Natural killer cell treated with Interleukin-12 subunit alpha and Interleukin-12 subunit beta and Interleukin-15 and Interleukin-18, amount 100 ng/mL, for 72 hours (primary cell): ENCODE results near the gene CACUL1. TPM values are rescaled to one million over a fixed set of nuclear protein-coding genes. Genes with fewer than 3 reads are reported as not detected.
"Not testable (repeated sequence)": the region's sequence is repeated elsewhere in the genome, so short reads cannot be mapped to it uniquely, and the experiment has no call there.

Experiments used
- ATAC-seq, 2 donors: fragments of 150-1000 bp; cut with Tn5 transposase in 1 of 2; sonication (Bioruptor Pico), chemical (Tn5 transposase) in 1 of 2; 2 replicates each; pipeline ENCODE4 v1.10.0; 2021
- DNase-seq: peaks from one replicate; pipeline ENCODE4 v3.0.0; 2022; ENCODE audit warnings: low spot score
- H3K27ac Mint-ChIP-seq, 2 donors: 1 replicate in 1 of 2; 2 replicates in 1 of 2; pipeline ENCODE4 v1.8.0; 2022; ENCODE audit warnings: mixed read lengths in 2 of 2, mild to moderate bottlenecking in 1 of 2, moderate library complexity in 1 of 2
- H3K27me3 Mint-ChIP-seq, 2 donors: 1 replicate in 1 of 2; 2 replicates in 1 of 2; pipeline ENCODE4 v1.8.0; 2022; ENCODE audit warnings: mixed read lengths in 2 of 2
- H3K36me3 Mint-ChIP-seq: one replicate; pipeline ENCODE4 v1.8.0; 2022; ENCODE audit warnings: mixed read lengths
- H3K4me1 Mint-ChIP-seq, 2 donors: 1 replicate in 1 of 2; 2 replicates in 1 of 2; pipeline ENCODE4 v1.8.0; 2022; ENCODE audit warnings: low read depth in 2 of 2, mixed read lengths in 2 of 2, mild to moderate bottlenecking in 1 of 2
- H3K4me3 Mint-ChIP-seq: one replicate; pipeline ENCODE4 v1.8.0; 2022; ENCODE audit warnings: mixed read lengths
- H3K9me3 Mint-ChIP-seq: 2 replicates; pipeline ENCODE4 v1.8.0; 2022; ENCODE audit warnings: mixed read lengths
- total RNA-seq, 2 donors: library from RNA; stranded (reverse); gene quantifications; one replicate each; pipeline ENCODE4 v1.2.3, GENCODE V29; 2022

CACUL1 gene
- total RNA-seq, 2 donors from 2014 or later, result 28.9 to 29.9 TPM

DNA sequence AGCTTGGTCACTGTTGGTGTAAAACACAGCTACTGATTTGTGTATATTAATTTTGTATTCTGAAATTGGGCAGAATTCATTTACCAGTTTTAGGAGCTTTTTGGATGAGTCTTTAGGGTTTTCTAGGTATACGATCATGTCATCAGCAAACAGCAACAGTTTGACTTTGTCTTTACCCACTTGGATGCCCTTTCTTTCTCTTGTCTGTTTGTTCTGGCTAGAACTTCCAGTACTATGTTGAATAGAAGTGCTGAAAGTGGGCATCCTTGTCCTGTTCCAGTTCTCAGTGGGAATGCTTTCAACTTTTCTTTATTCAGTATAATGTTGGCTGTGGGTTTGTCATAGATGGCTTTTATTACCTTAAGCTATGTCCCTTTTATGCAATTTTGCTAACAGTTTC is 109.5 kb downstream of the CACUL1 start:
- peaks cover 23 to 72% of the 10 kb centered on the region in 2 donors for H3K27me3 Mint-ChIP-seq
- DNase-seq, H3K9me3 Mint-ChIP-seq, H3K4me1 Mint-ChIP-seq, H3K27ac Mint-ChIP-seq, ATAC-seq, H3K4me3 Mint-ChIP-seq: not testable (repeated sequence)
- peaks cover 14% of the 10 kb centered on the region for H3K36me3 Mint-ChIP-seq

DNA sequence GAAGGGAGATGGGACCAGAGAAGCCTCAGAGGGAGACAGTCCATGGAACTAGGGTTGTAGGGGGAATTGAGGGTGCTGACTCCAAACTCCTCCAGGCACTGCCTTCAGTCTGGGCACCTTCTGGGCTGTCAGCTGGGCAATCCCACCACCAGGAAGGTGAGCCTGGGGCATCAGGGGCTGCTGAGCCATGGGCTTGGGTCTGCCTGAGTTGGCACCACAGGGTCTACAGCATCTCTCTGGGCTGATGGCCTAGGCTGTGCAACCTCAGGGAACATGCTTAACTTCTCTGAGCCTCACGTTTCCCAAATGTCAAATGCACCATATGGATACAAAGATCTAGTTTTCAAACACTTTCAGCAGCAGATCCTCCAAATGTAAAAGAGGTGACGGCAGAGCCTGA is 112.5 kb downstream of the CACUL1 start:
- H3K27me3 Mint-ChIP-seq, result peaks cover 20 to 51% of the 10 kb centered on the region in 2 donors
- H3K4me3 Mint-ChIP-seq, result no peak overlapping the region
- no peak for DNase-seq
- H3K9me3 Mint-ChIP-seq, result peaks cover 3% of the 10 kb centered on the region
- peak in 1 of 2 donors; percentile 20 for ATAC-seq
- H3K36me3 Mint-ChIP-seq, result peaks cover 5% of the 10 kb centered on the region
- H3K27ac Mint-ChIP-seq, result no peak overlapping the region
- H3K4me1 Mint-ChIP-seq, result no peaks in the 10 kb centered on the region

DNA sequence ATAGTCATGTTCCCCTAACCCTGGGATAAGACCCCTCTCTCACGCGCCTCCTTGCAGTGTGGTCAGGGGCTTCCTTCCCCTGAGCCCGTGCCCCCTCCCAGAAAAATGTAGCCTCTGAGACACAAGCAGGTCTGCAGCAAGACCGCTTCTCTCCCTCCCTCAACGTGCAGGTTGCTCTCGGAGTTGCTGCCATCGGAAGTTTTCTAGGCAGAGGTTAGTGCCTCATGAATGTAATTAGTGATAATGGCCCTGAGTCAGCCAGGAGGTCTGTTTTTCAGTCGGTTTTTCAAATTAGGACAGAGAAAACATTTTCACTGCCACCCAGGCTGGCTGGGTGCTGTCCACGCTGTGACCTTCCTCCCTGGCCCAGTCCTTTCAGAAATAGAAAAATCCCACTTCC is 116.1 kb downstream of the CACUL1 start:
- no peaks in the 10 kb centered on the region for H3K4me1 Mint-ChIP-seq

DNA sequence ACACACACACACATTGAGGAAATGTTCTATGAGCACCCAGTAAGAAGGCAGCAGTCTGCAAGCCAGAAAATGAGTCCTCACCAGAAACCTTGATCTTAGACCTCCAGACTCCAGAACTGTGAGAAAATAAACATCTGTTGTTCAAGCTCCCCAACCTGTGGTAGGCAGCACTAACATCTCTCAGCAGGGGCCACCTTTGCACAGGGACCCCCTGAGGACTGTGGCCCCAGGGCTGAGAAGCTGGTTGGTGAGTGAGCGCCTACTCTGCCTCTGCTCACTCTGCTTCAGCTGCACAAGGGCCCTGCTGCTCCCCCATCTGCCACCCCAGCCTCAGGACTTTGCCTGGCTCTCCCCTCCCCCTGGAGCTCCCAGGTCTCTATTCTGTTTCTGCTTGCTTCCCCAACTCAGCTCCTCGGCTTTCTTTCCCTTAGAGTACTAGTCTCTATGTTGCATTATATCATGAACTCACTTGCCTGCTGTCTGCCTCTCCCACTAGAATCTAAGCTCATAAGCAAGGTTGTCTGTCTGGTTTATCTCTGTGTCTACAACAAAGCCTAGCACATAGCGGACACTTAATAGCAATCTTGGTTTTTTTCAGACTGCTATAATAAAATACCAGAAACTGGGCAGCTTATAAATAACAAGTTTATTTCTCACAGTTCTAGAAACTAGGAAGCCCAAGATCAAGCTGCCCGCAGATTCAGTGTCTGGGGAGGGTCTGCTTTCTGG is 118.9 kb downstream of the CACUL1 start:
- Mint-ChIP-seq H3K9me3 (peaks cover 3% of the 10 kb centered on the region), H3K27me3 (peaks cover 30 to 34% of the 10 kb centered on the region in 2 donors), H3K4me3 (no peak overlapping the region), H3K27ac (no peak overlapping the region), H3K36me3 (peaks cover 5% of the 10 kb centered on the region), H3K4me1 (no peaks in the 10 kb centered on the region)
- no peak for DNase-seq
- ATAC-seq, result no peak

More for the DNA sequence above, 116.1 kb downstream of the CACUL1 start:
- DNase-seq (no peak), ATAC-seq (no peak)
- Mint-ChIP-seq H3K36me3 (peaks cover 5% of the 10 kb centered on the region), H3K27ac (no peak overlapping the region), H3K4me3 (no peak overlapping the region), H3K9me3 (peaks cover 3% of the 10 kb centered on the region), H3K27me3 (peaks cover 22 to 24% of the 10 kb centered on the region in 2 donors)

DNA sequence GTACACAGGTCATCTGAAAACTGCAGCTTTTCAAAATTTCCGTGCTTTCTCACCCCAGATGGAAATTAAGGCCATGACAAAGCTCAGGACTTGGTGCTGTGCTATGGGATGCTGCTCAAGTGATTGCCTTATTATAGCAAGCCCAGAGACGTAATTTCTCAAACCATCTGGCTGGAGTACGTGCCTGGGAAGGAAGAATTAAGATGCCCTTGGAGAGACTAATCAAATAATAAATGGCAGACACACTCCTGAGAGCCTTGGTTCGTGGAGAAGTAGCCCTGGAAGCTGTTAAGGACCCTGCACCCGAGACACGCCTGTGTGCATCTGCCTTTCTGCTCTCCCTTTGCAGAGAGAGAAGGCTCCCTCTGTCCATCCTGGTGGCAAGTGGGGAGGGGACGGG is 121.0 kb downstream of the CACUL1 start:
- peaks cover 33 to 35% of the 10 kb centered on the region in 2 donors for H3K27me3 Mint-ChIP-seq
- H3K4me1 Mint-ChIP-seq, result no peaks in the 10 kb centered on the region
- H3K36me3 Mint-ChIP-seq, result no peaks in the 10 kb centered on the region
- H3K27ac Mint-ChIP-seq, result no peak overlapping the region
- DNase-seq (no peak), ATAC-seq (no peak)
- no peak overlapping the region for H3K4me3 Mint-ChIP-seq
- H3K9me3 Mint-ChIP-seq, result no peaks in the 10 kb centered on the region

DNA sequence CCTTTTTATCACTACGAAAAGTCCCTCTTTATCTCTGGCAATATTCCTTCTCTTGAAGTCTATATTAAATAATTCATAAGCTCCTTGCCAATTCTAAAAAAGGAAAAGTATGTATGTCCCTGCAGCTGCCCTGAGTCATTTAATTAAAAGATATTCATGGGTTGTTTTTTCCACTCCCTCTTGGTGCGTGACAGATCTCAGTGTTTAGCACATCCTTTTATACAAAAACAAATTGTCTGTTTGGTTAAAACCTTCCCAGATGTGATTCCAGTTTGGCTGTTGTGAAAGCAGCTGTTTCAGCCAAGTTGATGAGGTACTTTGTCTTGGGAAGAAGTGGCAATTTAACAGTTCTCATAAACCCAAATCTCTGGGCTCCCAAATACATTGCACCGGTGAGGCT is 125.6 kb downstream of the CACUL1 start:
- Mint-ChIP-seq H3K4me3 (no peak overlapping the region), H3K4me1 (no peaks in the 10 kb centered on the region), H3K9me3 (no peaks in the 10 kb centered on the region), H3K36me3 (no peaks in the 10 kb centered on the region), H3K27me3 (peaks cover 28 to 42% of the 10 kb centered on the region in 2 donors), H3K27ac (no peak overlapping the region)
- no peak for DNase-seq
- ATAC-seq, result no peak

DNA sequence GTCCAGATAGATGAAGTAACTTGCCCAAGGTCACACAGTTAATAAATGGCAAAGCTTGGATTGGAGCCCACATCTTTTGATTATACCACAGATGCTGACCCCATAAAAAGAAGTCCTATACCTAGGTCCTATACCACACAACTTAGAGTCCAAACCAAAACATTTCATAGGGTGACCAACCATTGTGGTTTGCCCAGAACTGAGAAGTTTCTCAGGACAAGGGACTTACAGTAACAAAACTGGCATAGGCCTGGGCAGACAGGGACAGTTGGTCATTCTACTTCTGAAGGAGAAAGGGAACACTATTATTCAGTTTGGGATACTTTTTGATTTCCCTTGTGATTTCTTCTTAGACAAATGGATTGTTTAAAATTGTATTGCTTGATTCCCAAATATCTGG is 126.4 kb downstream of the CACUL1 start:
- ATAC-seq (no peak), DNase-seq (no peak)
- Mint-ChIP-seq H3K27ac (no peak overlapping the region), H3K9me3 (no peaks in the 10 kb centered on the region), H3K4me1 (no peaks in the 10 kb centered on the region), H3K36me3 (no peaks in the 10 kb centered on the region), H3K4me3 (no peak overlapping the region), H3K27me3 (peaks cover 29 to 49% of the 10 kb centered on the region in 2 donors)

DNA sequence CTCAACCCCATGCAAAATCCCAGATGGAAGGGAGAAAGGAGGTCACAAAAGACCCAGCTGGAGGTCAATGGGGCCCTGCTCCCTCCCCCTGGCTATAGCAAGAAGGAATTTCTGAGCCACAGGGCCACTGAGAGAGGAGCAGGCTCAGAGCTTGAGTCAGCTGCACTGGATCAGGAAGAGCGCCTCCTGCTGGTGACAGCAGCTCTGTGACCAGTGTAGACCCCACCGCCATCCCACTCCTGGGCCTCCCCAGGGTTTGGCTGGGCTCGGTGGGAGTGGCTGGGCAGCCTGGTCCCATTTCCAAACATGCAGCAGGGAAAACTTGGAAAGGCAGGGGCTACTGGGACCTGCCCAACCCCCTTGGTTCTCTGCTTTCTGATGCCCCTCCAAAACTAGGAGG is 127.8 kb downstream of the CACUL1 start:
- ATAC-seq, result no peak

More for the DNA sequence above, 127.8 kb downstream of the CACUL1 start:
- Mint-ChIP-seq H3K4me1 (no peaks in the 10 kb centered on the region), H3K27ac (no peak overlapping the region), H3K27me3 (peaks cover 22 to 47% of the 10 kb centered on the region in 2 donors), H3K4me3 (no peak overlapping the region), H3K9me3 (no peaks in the 10 kb centered on the region), H3K36me3 (no peaks in the 10 kb centered on the region)
- DNase-seq, result no peak

Other genes with a start within 250 kb of the CACUL1 start
- gene PRLHR, start 159.3 kb downstream of the CACUL1 start, total RNA-seq, result not detected